ENCODE measurements around the gene ZNF688. TPM values are rescaled to one million over a fixed set of nuclear protein-coding genes. Genes with fewer than 3 reads are reported as not detected.

ZNF688 gene
- total and polyA plus RNA-seq, 9 of the 15 experiments (the other 6 are each of a cell fraction or from before 2014, with no cell fraction given) = 0.48 to 12.9 (median 4.5) TPM

DNA sequence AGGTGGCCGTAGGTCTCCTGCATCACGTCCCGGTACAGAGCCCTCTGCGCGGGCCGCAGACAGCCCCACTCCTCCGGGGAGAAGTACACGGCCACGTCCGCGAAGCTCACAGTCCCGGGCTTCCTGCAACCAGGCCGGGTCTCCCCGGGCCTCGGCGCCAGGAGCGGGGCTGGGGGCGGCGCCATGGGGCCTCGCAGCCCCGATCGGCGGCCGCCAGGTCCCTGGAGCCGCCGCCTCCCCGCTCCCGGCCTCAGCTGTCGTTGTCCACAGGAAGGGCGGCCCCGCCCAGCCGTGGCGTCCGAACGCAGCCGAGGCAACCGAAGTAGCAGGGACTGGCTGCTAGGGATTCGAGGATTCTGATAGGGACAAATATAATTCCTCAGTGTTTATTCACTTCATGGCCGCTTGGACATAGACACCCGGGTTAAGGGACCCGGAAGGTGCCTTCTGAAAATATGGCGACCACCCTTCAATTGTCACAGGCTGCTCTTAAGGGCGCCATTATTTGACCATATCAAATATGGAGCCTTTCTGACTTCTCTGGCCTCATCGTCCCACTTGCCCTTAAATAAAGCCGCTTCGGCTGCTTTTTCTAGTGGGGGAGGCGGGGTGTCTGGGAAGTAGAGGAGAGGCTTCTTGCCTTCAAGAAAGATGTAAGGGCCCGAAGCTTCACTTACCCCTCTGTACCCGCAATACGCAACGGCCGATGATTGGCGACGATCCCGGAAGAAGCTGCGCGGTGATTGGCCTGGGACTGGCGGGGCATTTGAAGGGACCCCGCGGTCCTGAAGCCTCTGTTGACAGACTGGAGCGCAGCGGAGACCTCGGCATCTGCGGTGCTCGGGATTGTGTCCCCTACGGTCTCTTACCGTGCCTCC is at the start of gene ZNF688 (continued):
- TF ChIP-seq, protein P1, sequence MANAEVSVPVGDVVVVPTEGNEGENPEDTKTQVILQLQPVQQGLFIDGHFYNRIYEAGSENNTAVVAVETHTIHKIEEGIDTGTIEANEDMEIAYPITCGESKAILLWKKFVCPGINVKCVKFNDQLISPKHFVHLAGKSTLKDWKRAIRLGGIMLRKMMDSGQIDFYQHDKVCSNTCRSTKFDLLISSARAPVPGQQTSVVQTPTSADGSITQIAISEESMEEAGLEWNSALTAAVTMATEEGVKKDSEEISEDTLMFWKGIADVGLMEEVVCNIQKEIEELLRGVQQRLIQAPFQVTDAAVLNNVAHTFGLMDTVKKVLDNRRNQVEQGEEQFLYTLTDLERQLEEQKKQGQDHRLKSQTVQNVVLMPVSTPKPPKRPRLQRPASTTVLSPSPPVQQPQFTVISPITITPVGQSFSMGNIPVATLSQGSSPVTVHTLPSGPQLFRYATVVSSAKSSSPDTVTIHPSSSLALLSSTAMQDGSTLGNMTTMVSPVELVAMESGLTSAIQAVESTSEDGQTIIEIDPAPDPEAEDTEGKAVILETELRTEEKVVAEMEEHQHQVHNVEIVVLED (CRISPR knock-in tag; IDR thresholded peaks at IDR 0.05) = peak; percentile 64
- TF ChIP-seq RAD51 (IDR thresholded peaks at IDR 0.05; ENCODE audit: borderline replicate concordance, low read depth) = no peak
- 0 out of 2 replicates have a peak, but pooled peaks have one; percentile 11 for TF ChIP-seq TCF3 (CRISPR knock-in tag; IDR thresholded peaks at IDR 0.05)
- 0 out of 2 replicates have a peak, but pooled peaks have one; percentile 44 for TF ChIP-seq SMAD3 (CRISPR knock-in tag; conservative IDR thresholded peaks at IDR 0.05)
- TF ChIP-seq RUNX1 (IDR thresholded peaks at IDR 0.05; ENCODE audit: low read depth) = peak; percentile 74; the same call in 1 of the 2 replicates
- peak; percentile 58 for TF ChIP-seq FUS (optimal IDR thresholded peaks at IDR 0.05; ENCODE audit: low read depth, low read length)
- TF ChIP-seq, protein P2, sequence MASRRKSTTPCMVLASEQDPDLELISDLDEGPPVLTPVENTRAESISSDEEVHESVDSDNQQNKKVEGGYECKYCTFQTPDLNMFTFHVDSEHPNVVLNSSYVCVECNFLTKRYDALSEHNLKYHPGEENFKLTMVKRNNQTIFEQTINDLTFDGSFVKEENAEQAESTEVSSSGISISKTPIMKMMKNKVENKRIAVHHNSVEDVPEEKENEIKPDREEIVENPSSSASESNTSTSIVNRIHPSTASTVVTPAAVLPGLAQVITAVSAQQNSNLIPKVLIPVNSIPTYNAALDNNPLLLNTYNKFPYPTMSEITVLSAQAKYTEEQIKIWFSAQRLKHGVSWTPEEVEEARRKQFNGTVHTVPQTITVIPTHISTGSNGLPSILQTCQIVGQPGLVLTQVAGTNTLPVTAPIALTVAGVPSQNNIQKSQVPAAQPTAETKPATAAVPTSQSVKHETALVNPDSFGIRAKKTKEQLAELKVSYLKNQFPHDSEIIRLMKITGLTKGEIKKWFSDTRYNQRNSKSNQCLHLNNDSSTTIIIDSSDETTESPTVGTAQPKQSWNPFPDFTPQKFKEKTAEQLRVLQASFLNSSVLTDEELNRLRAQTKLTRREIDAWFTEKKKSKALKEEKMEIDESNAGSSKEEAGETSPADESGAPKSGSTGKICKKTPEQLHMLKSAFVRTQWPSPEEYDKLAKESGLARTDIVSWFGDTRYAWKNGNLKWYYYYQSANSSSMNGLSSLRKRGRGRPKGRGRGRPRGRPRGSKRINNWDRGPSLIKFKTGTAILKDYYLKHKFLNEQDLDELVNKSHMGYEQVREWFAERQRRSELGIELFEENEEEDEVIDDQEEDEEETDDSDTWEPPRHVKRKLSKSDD (conservative IDR thresholded peaks at IDR 0.05; ENCODE audit: low read length) = peak; percentile 55
- TF ChIP-seq MAZ (CRISPR knock-in tag; conservative IDR thresholded peaks at IDR 0.05 in 1 of 2, IDR thresholded peaks at IDR 0.05 in 1 of 2) = peak; percentile 38 to 62; a peak in 2 of 4 replicates
- TF ChIP-seq, protein P3, sequence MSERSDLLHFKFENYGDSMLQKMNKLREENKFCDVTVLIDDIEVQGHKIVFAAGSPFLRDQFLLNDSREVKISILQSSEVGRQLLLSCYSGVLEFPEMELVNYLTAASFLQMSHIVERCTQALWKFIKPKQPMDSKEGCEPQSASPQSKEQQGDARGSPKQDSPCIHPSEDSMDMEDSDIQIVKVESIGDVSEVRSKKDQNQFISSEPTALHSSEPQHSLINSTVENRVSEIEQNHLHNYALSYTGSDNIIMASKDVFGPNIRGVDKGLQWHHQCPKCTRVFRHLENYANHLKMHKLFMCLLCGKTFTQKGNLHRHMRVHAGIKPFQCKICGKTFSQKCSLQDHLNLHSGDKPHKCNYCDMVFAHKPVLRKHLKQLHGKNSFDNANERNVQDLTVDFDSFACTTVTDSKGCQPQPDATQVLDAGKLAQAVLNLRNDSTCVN (CRISPR knock-in tag; IDR thresholded peaks at IDR 0.05) = no peak
- TF ChIP-seq, protein P4, sequence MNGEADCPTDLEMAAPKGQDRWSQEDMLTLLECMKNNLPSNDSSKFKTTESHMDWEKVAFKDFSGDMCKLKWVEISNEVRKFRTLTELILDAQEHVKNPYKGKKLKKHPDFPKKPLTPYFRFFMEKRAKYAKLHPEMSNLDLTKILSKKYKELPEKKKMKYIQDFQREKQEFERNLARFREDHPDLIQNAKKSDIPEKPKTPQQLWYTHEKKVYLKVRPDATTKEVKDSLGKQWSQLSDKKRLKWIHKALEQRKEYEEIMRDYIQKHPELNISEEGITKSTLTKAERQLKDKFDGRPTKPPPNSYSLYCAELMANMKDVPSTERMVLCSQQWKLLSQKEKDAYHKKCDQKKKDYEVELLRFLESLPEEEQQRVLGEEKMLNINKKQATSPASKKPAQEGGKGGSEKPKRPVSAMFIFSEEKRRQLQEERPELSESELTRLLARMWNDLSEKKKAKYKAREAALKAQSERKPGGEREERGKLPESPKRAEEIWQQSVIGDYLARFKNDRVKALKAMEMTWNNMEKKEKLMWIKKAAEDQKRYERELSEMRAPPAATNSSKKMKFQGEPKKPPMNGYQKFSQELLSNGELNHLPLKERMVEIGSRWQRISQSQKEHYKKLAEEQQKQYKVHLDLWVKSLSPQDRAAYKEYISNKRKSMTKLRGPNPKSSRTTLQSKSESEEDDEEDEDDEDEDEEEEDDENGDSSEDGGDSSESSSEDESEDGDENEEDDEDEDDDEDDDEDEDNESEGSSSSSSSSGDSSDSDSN (IDR thresholded peaks at IDR 0.05; ENCODE audit: borderline replicate concordance in 1 of 2, low read depth in 2 of 2, low read length in 2 of 2) = peak; percentile 73 to 80; a peak in 2 of 4 replicates
- peak; percentile 80 for TF ChIP-seq POLR2A (conservative IDR thresholded peaks at IDR 0.05)
- TF ChIP-seq ELF4 (CRISPR knock-in tag; IDR thresholded peaks at IDR 0.05) = no peak
- peak; percentile 93 for TF ChIP-seq CXXC5 (CRISPR knock-in tag; IDR thresholded peaks at IDR 0.05)
- no peak for TF ChIP-seq TEAD4 (IDR thresholded peaks at IDR 0.05; ENCODE audit: low read length)
- TF ChIP-seq TEAD4 (CRISPR knock-in tag; IDR thresholded peaks at IDR 0.05; ENCODE audit: borderline replicate concordance) = no peak
- TF ChIP-seq SOX6 (IDR thresholded peaks at IDR 0.05) = no peak
- peak; percentile 86 for TF ChIP-seq MEIS2 (IDR thresholded peaks at IDR 0.05; ENCODE audit: partially characterized antibody)
- TF ChIP-seq FOXA3 (CRISPR knock-in tag; conservative IDR thresholded peaks at IDR 0.05 in 1 of 2, IDR thresholded peaks at IDR 0.05 in 1 of 2) = 0 out of 4 replicates have a peak, but pooled peaks have one; percentile 41
- TF ChIP-seq ZNF699 (CRISPR knock-in tag; IDR thresholded peaks at IDR 0.05; ENCODE audit: insufficient replicate concordance) = no peak
